RWPE2 (cell line): ENCODE results near the gene HIBCH.
A peak's percentile ranks its signal among the peaks of the same experiment; 100 is the strongest.

ENCODE experiments used
- ATAC-seq: fragments of 200-7000 bp; cut with Tn5 transposase; 3 replicates; pipeline ENCODE4 v1.9.1; 2021; ENCODE audit warnings: low read depth
- DNase-seq: peaks from one replicate; pipeline ENCODE4 v3.0.0-alpha.2; 2020; ENCODE audit warnings: low spot score
- H3K27ac ChIP-seq: fragments of 450-650 bp; 2 replicates; pipeline ENCODE4 v1.5.1; 2017; ENCODE audit warnings: mild to moderate bottlenecking; ENCODE audit not compliant: poor library complexity, severe bottlenecking
- H3K27me3 ChIP-seq: fragments of 250-450 bp; sonication (Bioruptor Pico); 2 replicates; pipeline ENCODE4 v1.5.1; 2021; ENCODE audit warnings: mild to moderate bottlenecking, moderate library complexity; ENCODE audit not compliant: insufficient read depth, poor library complexity, severe bottlenecking
- H3K36me3 ChIP-seq: fragments of 250-450 bp; sonication (Bioruptor Pico); 2 replicates; pipeline ENCODE4 v1.5.1; 2020; ENCODE audit warnings: low read depth, mild to moderate bottlenecking, moderate library complexity
- H3K4me1 ChIP-seq: fragments of 250-450 bp; sonication (Bioruptor Pico); 2 replicates; pipeline ENCODE4 v1.5.1; 2021; ENCODE audit warnings: mild to moderate bottlenecking, moderate library complexity; ENCODE audit not compliant: insufficient read depth, poor library complexity, severe bottlenecking
- H3K4me3 ChIP-seq: fragments of 250-450 bp; sonication (Bioruptor Pico); 2 replicates; pipeline ENCODE4 v1.5.1; 2021; ENCODE audit warnings: mild to moderate bottlenecking, moderate library complexity; ENCODE audit not compliant: severe bottlenecking
- H3K9me3 ChIP-seq: fragments of 250-450 bp; sonication (Bioruptor Pico); 2 replicates; pipeline ENCODE4 v1.5.1; 2021; ENCODE audit warnings: mild to moderate bottlenecking, moderate library complexity; ENCODE audit not compliant: severe bottlenecking
- CTCF ChIP-seq: fragments of 450-650 bp; IDR thresholded peaks from one replicate; pipeline ENCODE4 v1.5.1; 2017; ENCODE audit warnings: mild to moderate bottlenecking, moderate library complexity; ENCODE audit not compliant: poor library complexity, severe bottlenecking

The HIBCH gene

DNA sequence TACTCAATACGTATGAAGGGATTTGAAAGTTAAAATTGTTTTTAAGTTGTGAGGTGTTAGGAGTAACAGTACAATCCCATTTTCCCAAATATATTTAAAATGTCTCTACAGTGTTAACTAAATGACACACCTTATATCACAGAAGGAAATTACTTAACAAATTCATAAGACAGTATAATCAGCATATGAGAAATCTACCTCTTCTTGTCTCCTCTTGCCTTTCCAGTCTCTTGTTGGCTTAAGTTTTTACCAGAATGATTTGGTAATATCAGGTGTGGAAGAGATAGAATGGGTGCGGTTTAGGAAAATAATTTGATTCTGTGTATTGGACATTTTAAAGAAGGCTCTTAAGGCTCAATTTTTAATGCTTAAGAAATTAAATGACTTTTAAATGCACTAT is 14.3 kb upstream of the HIBCH start:
- no peak for TF ChIP-seq CTCF
- H3K4me3 ChIP-seq = no peak overlapping the region
- H3K27me3 ChIP-seq = no peaks in the 10 kb centered on the region
- no peak overlapping the region for H3K27ac ChIP-seq
- peaks cover 7% of the 10 kb centered on the region for H3K4me1 ChIP-seq
- H3K9me3 ChIP-seq = no peaks in the 10 kb centered on the region
- no peak for ATAC-seq
- no peaks in the 10 kb centered on the region for H3K36me3 ChIP-seq
- no peak for DNase-seq

GRCh38 chr2:190333395-190333794 is 13.8 kb upstream of the HIBCH start:
- H3K9me3 ChIP-seq = no peaks in the 10 kb centered on the region
- no peak for TF ChIP-seq CTCF
- H3K27ac ChIP-seq = no peak overlapping the region
- peaks cover 7% of the 10 kb centered on the region for H3K4me1 ChIP-seq
- no peak overlapping the region for H3K4me3 ChIP-seq
- no peaks in the 10 kb centered on the region for H3K36me3 ChIP-seq
- DNase-seq (no peak), ATAC-seq (no peak)
- no peaks in the 10 kb centered on the region for H3K27me3 ChIP-seq

GRCh38 chr2:190328573-190329147 is 9.0 kb upstream of the HIBCH start:
- no peaks in the 10 kb centered on the region for H3K36me3 ChIP-seq
- no peak for ATAC-seq
- H3K4me1 ChIP-seq = no peaks in the 10 kb centered on the region
- H3K27me3 ChIP-seq = no peaks in the 10 kb centered on the region
- TF ChIP-seq CTCF = peak; percentile 46
- no peak overlapping the region for H3K27ac ChIP-seq
- no peak overlapping the region for H3K4me3 ChIP-seq
- DNase-seq = no peak
- H3K9me3 ChIP-seq = no peaks in the 10 kb centered on the region

DNA sequence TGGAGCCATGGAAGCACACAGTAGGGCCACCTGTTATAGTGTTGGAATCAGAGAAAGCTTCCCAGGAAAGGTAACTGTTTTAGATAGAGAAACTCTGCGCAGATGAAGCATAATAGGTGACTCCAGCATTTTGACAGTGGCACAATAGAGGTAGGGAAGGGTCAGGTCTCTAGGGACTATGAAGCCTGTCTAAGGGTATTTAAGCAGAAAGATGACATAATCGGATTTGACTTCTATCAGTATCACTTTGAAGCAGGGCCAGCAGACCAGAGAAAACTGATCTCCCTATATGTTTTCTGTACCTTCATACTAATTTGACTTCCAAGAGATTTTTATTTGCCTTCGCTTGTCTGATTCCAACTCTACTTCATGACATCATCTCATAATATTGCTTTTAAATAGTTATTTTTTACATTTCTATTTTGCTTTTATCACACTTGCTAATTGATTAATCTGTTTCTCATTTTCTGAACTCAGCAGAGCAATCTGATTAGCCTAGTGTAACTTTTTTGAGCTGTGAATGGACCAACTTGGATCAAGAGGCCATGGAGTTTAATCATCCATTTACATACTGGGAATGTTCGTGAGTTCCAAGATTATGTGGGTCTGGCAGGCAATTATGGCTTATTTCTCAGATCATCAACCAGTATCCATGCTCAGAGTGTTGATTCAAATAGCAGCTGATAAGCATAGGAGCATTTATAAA is 8.4 kb upstream of the HIBCH start:
- no peak overlapping the region for H3K27ac ChIP-seq
- no peak for DNase-seq
- no peaks in the 10 kb centered on the region for H3K4me1 ChIP-seq
- no peaks in the 10 kb centered on the region for H3K36me3 ChIP-seq
- H3K4me3 ChIP-seq = no peak overlapping the region
- no peak for ATAC-seq
- H3K9me3 ChIP-seq = no peaks in the 10 kb centered on the region
- no peaks in the 10 kb centered on the region for H3K27me3 ChIP-seq
- no peak for TF ChIP-seq CTCF

- no peaks in the 10 kb centered on the region for H3K9me3 ChIP-seq
- no peaks in the 10 kb centered on the region for H3K27me3 ChIP-seq
- DNase-seq = no peak
- H3K36me3 ChIP-seq = no peaks in the 10 kb centered on the region
- TF ChIP-seq CTCF = no peak
- H3K27ac ChIP-seq = no peak overlapping the region
- H3K4me1 ChIP-seq = no peaks in the 10 kb centered on the region
- ATAC-seq = no peak
- no peak overlapping the region for H3K4me3 ChIP-seq
Measured at GRCh38 chr2:190325588-190325987, 6.0 kb upstream of the HIBCH start.
